ENCODE data around the gene SYCP3.
"Not testable (repeated sequence)": the region's sequence is repeated elsewhere in the genome, so short reads cannot be mapped to it uniquely, and the experiment has no call there.

SYCP3 gene

DNA sequence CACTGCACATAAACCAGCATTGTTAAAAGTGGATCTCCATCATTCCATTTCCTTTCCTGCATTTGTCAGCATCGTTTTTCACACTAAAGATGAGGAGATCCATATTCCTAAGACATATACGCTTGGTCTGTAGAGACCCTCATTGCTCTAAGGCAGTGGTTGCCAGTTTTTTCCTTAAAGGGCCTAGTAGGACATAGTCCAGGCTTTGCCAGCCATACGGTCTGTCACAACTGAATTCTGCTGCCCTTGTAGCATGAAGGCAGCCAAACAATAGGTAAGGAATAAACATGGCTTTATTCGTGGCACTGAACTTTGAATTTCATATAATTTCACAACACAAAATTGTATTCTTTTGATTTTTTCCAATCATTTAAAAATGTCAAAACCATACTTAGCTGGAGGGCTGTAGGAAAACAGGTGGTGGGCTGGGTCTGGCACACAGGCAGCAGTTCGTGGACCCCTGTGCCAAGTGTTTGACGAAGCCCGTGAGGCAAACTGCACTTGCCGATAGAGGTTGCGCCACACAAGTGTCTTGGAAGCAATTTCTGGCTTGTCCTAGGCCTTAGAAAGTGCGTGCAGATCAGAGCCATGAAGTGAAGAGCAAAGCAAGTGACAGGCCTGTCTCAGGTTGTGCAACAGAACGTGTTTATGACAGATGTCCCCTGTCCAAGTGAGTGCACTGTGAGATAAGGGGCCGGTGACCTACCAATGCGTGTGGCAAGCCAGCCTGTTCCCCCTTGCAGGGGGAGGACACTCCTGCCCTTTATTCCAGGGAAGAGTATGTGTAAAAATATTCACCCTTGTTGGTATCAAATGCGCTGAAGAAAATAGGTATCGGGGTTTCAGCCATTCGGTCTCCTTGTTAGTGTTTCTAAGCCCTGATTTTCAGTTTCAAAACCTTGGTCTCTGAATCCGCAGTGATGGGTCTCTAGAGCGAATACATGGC lies 42.7 kb downstream of the SYCP3 start:
- Mint-ChIP-seq H3K27me3 (no peaks in the 10 kb centered on the region), H3K4me1 (ENCODE audit: low read depth) (peaks cover 36% of the 10 kb centered on the region), H3K4me3 (peak overlapping the region; percentile 83), H3K36me3 (ENCODE audit: low read depth) (peaks cover 9% of the 10 kb centered on the region), H3K27ac (peak overlapping the region; percentile 84), H3K9me3 (no peaks in the 10 kb centered on the region)
- intact Hi-C loops (cut with micrococcal nuclease): loop anchor here (2.0 kb wide), 1 partner anchor 290 kb away; the partner anchor contains the start of gene ARL1

DNA sequence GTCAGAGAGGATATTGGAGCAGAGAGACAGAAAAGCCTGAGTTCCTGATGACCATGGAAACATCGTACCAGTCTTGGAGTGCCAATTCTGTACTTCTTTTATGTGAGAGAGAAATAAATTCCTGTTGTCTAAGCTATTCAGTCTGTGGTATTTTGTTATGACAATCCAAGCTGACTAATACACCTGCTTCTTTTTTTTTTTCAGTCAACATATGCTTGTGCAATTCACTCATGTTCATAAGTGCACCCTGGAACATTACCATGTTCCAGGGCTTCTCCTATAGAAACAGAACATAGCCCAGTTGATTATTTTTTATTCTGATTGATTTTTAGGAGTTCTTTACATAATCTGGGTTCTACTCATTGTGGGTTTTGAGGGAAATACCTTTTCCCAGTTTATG lies 43.6 kb downstream of the SYCP3 start:
- intact Hi-C loops (cut with micrococcal nuclease): loop anchor here (2.0 kb wide), 1 partner anchor 289 kb away; the partner anchor contains the start of gene ARL1
- Mint-ChIP-seq H3K27me3 (no peaks in the 10 kb centered on the region), H3K4me3 (no peak overlapping the region), H3K4me1 (ENCODE audit: low read depth) (peaks cover 28% of the 10 kb centered on the region), H3K9me3 (no peaks in the 10 kb centered on the region), H3K36me3 (ENCODE audit: low read depth) (peaks cover 9% of the 10 kb centered on the region), H3K27ac (no peak overlapping the region)

DNA sequence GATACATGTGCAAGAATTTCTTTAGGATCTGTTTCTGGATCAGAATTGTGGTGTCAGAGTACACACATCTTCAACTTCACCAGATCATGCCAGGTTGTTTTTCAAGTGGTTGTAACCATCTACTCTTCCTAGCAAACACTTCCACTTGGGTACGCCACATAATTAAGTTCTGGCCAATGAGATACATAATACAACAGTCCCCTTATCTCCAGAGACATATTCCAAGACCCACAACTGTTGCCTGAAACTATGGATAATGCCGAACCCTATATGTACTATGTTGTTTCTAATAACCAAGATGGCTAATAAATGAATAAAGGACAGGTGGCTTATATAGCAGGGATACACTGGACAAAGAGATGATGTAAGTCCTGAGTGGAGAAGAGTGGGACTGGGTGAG lies 44.3 kb downstream of the SYCP3 start:
- Mint-ChIP-seq H3K36me3 (ENCODE audit: low read depth) (peaks cover 9% of the 10 kb centered on the region), H3K9me3 (no peaks in the 10 kb centered on the region), H3K4me3 (no peak overlapping the region), H3K27ac (no peak overlapping the region), H3K4me1 (ENCODE audit: low read depth) (peaks cover 23% of the 10 kb centered on the region), H3K27me3 (no peaks in the 10 kb centered on the region)
- intact Hi-C loops (cut with micrococcal nuclease): no loop called here

DNA sequence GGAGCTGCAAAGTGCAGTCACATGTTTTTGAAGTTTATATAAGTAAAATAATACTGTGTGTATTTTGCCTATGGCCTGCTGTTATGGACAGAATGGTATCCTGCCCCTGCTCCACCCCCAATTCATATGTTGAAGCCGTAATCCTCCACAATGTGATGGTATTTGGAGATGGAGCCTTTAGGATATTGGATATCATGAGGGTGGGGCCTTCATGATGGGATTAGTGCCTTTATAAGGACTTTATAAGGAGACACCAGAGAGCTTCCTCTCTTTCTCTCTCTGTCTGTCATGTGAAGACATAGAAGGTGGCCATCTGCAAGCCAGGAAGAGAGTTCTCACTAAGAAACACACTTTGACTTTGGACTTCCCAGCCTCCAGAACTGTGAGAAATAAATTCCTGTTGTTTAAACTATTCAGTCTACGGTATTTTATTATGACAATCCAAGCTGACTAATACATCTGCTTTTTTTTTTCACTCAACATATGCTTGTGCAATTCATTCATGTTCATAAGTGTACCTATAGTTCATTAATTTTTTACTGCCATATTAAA lies 44.9 kb downstream of the SYCP3 start:
- intact Hi-C loops (cut with micrococcal nuclease): no loop called here
- H3K27ac Mint-ChIP-seq: no peak overlapping the region
- H3K4me3 Mint-ChIP-seq: no peak overlapping the region
- peaks cover 18% of the 10 kb centered on the region for H3K4me1 Mint-ChIP-seq (ENCODE audit: low read depth)
- no peaks in the 10 kb centered on the region for H3K9me3 Mint-ChIP-seq
- H3K27me3 Mint-ChIP-seq: no peaks in the 10 kb centered on the region
- H3K36me3 Mint-ChIP-seq (ENCODE audit: low read depth): peaks cover 9% of the 10 kb centered on the region

DNA sequence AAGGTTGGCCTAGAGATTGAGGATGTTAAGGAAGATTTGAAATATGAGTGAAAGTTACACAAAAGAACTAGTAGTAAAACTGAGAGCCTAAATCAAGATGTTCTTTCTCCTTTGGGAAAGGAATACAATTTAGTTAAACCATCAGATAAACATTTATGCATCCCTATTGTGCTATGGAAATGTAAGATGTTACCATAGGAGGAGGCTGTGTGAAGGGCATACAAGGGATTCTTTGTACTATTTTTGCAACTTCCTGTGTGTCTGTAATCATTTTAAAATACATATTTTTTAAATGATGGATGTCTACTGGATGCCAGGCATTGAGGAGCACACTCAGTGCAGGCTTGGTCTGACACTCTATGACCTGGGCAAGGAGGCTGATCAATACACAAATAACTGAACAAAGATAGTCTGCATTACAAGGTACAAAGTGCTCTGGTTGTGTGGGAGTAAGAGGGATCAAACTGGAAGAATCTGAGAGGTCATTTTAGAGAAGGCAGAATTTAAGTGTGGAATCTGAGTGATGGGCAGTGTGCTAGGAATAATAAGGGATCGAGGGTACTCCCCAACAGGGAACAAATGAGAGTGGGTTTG lies 47.7 kb downstream of the SYCP3 start:
- H3K4me3 Mint-ChIP-seq: no peak overlapping the region
- intact Hi-C loops (cut with micrococcal nuclease): no loop called here
- H3K36me3 Mint-ChIP-seq (ENCODE audit: low read depth): no peaks in the 10 kb centered on the region
- peaks cover 4% of the 10 kb centered on the region for H3K4me1 Mint-ChIP-seq (ENCODE audit: low read depth)
- H3K27me3 Mint-ChIP-seq: no peaks in the 10 kb centered on the region
- H3K9me3 Mint-ChIP-seq: no peaks in the 10 kb centered on the region
- no peak overlapping the region for H3K27ac Mint-ChIP-seq

DNA sequence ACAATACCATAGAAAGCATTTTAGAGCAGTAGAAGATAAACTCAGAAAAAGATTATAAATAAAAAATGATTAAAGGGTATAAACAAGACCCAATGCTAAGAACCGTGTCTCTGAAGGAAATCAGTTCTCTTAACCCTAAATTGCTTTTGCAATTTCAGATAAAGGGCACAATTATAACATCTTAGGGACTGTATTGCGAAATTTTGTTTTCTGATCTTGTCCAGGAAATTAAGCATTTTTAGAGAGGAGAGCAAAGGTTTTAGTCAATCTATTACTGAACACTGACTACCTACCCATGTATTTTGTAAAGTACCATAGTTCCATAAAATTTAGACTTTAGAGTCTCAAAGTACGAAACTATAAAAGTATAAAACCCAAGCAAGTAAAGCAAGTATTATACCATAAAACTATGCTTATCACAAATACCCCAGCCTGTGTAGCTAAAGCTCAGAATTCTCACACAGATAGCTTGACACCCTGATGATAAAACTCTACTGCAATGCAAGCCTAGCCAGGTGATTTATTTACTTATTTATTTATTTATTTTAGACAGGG lies 48.6 kb downstream of the SYCP3 start:
- intact Hi-C loops (cut with micrococcal nuclease): no loop called here
- Mint-ChIP-seq H3K36me3 (ENCODE audit: low read depth) (no peaks in the 10 kb centered on the region), H3K27ac (no peak overlapping the region), H3K4me1 (ENCODE audit: low read depth) (no peaks in the 10 kb centered on the region), H3K4me3 (no peak overlapping the region), H3K27me3 (no peaks in the 10 kb centered on the region), H3K9me3 (no peaks in the 10 kb centered on the region)

DNA sequence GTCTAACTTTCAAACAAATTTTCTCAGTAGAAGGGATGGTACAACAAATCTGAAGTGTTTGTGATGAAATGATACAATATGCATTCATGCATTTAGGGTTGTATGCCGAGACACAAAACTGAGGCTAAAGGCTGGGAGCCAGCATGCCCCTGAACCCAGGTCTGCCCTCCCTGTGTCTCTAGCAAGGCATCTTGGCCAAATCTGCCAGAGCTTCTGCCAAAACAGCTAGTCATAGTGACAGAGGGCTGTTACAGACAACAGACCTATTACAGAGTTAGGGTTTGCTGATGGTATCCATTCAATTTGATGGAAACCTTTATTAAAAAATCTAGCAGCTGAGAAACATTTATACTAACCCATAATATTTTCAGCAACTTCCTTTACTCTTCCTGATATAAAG lies 53.1 kb downstream of the SYCP3 start:
- no peaks in the 10 kb centered on the region for H3K27me3 Mint-ChIP-seq
- intact Hi-C loops (cut with micrococcal nuclease): no loop called here
- no peaks in the 10 kb centered on the region for H3K36me3 Mint-ChIP-seq (ENCODE audit: low read depth)
- H3K9me3 Mint-ChIP-seq: no peaks in the 10 kb centered on the region
- no peak overlapping the region for H3K4me3 Mint-ChIP-seq
- H3K4me1 Mint-ChIP-seq (ENCODE audit: low read depth): no peaks in the 10 kb centered on the region
- H3K27ac Mint-ChIP-seq: no peak overlapping the region

DNA sequence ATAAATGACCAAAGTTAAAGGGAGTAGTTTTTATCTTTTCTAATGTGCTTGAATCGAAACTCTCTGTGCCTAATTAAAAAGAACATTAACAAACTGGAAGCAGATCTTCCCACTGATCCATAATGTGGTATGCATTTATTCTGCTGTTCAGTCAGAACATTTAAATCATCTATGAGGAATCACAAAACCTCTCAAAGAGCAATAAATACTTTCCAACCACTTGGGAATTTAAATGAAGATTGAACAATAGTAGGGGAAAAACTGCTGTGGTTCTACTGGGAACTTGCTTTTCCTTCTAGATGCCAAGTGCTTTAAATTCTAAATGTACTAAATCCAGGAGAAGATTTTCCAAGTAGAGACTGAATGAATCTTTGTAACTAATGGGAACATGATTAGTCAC lies 54.2 kb downstream of the SYCP3 start:
- Mint-ChIP-seq H3K27me3 (no peaks in the 10 kb centered on the region), H3K27ac (no peak overlapping the region), H3K4me1 (ENCODE audit: low read depth) (no peaks in the 10 kb centered on the region), H3K36me3 (ENCODE audit: low read depth) (no peaks in the 10 kb centered on the region), H3K4me3 (no peak overlapping the region), H3K9me3 (no peaks in the 10 kb centered on the region)
- intact Hi-C loops (cut with micrococcal nuclease): no loop called here

DNA sequence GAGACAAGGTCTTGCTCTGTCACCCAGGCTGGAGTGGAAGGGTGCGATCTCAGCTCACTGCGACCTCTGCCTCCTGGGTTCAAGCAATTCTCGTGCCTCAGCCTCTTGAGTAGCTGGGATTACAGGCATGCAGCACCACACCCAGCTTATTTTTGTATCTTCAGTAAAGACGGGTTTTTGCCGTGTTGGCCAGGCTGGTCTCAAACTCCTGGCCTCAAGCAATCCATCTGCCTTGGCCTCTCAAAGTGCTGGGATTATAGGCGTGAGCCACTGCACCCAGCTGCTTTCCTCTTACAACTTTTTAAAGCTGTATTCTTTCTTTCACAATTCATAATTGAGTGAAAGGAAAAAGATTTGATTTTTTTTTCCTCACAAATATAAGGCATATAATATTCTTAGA lies 57.6 kb downstream of the SYCP3 start:
- H3K9me3 Mint-ChIP-seq; intact Hi-C loops (cut with micrococcal nuclease); H3K27me3 Mint-ChIP-seq; H3K4me1 Mint-ChIP-seq (ENCODE audit: low read depth); H3K36me3 Mint-ChIP-seq (ENCODE audit: low read depth); H3K27ac Mint-ChIP-seq; H3K4me3 Mint-ChIP-seq: not testable (repeated sequence)

DNA sequence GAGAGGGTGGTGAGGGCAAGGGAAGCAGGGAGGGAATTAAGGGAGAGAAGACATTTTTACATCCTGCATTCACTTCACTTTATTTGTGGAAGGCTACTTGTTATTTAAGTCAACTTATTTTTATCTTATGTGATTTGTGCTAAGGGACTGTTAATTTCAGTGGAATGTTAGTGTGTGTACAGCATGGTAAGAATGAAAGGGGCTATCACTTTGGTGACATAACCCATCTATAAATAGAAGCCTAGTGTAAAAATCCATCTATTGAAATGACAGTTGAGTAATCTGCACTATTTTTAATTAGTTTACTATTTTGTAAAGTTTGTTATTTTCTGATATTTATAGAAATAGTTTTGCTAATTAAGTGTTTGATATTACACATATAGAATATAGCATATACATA lies 58.6 kb downstream of the SYCP3 start:
- Mint-ChIP-seq H3K27ac (no peak overlapping the region), H3K9me3 (no peaks in the 10 kb centered on the region), H3K4me3 (no peak overlapping the region), H3K36me3 (ENCODE audit: low read depth) (no peaks in the 10 kb centered on the region), H3K27me3 (no peaks in the 10 kb centered on the region), H3K4me1 (ENCODE audit: low read depth) (peaks cover 7% of the 10 kb centered on the region)
- intact Hi-C loops (cut with micrococcal nuclease): no loop called here

DNA sequence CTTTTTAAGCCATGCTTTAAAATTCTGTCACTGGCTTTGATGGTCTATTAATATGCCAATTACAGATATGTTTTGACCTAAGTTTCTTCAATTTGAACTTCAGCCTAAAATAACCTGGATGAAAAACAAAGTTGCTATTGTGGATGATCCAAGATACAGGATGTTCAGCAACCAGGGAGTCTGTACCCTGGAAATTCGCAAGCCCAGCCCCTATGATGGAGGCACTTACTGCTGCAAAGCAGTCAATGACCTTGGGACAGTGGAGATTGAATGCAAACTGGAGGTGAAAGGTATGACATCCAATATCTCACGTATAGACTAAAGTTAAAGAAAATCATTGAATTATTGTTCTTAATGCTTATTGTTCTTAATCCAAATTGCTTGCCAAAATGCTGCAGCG lies 59.0 kb downstream of the SYCP3 start:
- H3K4me3 Mint-ChIP-seq: no peak overlapping the region
- H3K4me1 Mint-ChIP-seq (ENCODE audit: low read depth): peaks cover 7% of the 10 kb centered on the region
- intact Hi-C loops (cut with micrococcal nuclease): no loop called here
- no peaks in the 10 kb centered on the region for H3K27me3 Mint-ChIP-seq
- H3K36me3 Mint-ChIP-seq (ENCODE audit: low read depth): no peaks in the 10 kb centered on the region
- no peak overlapping the region for H3K27ac Mint-ChIP-seq
- H3K9me3 Mint-ChIP-seq: no peaks in the 10 kb centered on the region

All from dendritic cell treated with granulocyte-macrophage colony-stimulating factor and Interleukin-4, amounts not matched to agents 40 ng/mL and 50 ng/mL, for 4 days (primary cell).